Retinal pigment epithelial cell (primary cell): ENCODE measurements around the gene TMEM217.
A peak's percentile ranks its signal among the peaks of the same experiment; 100 is the strongest.

Experiments
- DNase-seq: peaks from one replicate; pipeline ENCODE4 v3.0.0-alpha.2; 2010; ENCODE audit warnings: low read depth
- H3K4me3 ChIP-seq: 2 replicates; pipeline ENCODE4 v1.5.1; 2011; ENCODE audit warnings: mild to moderate bottlenecking, low read length, control low read depth, moderate library complexity
- CTCF ChIP-seq: conservative IDR thresholded peaks from 2 replicates; pipeline ENCODE4 v1.5.1; 2011; ENCODE audit warnings: low read depth, low read length, control low read depth, inconsistent platforms

The TMEM217 gene

GRCh38 chr6:37257320-37257633 is 667 bp downstream of the TMEM217 start:
- DNase-seq = no peak
- H3K4me3 ChIP-seq = peak overlapping the region; percentile 82
- TF ChIP-seq CTCF = no peak

- DNase-seq = no peak
- TF ChIP-seq CTCF = no peak
These were observed 1.1 kb downstream of the TMEM217 start for GRCh38 chr6:37256692-37257319.

DNA sequence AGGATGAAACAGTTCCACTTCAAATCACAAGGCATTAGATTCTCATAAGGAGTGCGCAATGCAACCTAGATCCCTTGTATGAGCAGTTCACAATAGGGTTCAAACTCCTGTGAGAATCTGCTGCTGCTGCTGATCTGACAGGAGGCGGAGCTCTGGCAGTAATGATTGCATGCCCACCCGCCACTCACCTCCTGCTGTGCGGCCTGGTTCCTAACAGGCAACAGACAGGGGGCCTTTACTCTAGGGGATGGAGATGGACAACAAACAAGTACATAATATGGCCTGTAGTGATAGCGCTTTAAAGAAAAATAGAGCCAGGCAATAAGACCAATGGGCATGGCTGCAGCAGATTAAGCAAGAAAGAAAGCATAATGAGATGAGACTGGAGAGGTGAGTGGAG is 3.1 kb downstream of the TMEM217 start:
- no peak for TF ChIP-seq CTCF
- DNase-seq = no peak

More at GRCh38 chr6:37256692-37257319, 1.1 kb downstream of the TMEM217 start:
- H3K4me3 ChIP-seq = peak overlapping the region; percentile 82

GRCh38 chr6:37253486-37254007 is 4.4 kb downstream of the TMEM217 start:
- DNase-seq = no peak
- H3K4me3 ChIP-seq = no peak overlapping the region
- TF ChIP-seq CTCF = no peak

More for the DNA sequence above, 3.1 kb downstream of the TMEM217 start:
- H3K4me3 ChIP-seq = no peak overlapping the region

DNA sequence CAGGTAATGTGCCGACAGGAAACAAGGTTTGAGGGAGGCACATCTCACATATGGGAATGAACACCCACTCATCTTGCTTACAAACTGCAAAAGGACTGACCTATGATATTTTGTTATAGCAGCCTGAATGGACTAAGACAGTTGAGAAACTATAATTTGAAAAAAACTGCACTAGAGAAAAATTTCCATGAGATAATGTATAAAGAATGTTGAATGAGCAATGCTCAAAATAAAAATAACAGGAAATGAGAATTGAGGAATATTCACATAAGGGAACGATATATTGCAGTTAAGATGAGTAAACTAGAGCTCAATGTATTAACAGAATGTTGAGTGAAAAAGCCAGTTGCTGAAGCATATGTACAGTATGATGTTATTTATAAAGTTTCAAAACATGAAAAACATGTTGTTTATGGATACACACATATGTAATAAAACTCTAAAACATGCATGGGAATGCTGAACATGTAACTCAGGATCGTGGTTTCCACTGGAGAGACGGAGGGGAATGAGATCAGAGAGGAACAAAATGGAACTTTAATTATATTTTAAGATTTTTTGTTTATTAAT is 6.6 kb downstream of the TMEM217 start:
- TF ChIP-seq CTCF = no peak
- H3K4me3 ChIP-seq = no peak overlapping the region
- DNase-seq = no peak

- peak; percentile 99 for DNase-seq
- TF ChIP-seq CTCF = no peak
- H3K4me3 ChIP-seq = no peak overlapping the region
These were observed 13.3 kb downstream of the TMEM217 start for GRCh38 chr6:37244430-37245310.
